ENCODE data around the gene TTC27. TPM values are rescaled to one million over a fixed set of nuclear protein-coding genes. Genes with fewer than 3 reads are reported as not detected.
"Not testable (repeated sequence)": the region's sequence is repeated elsewhere in the genome, so short reads cannot be mapped to it uniquely, and the experiment has no call there.

The TTC27 gene
- total RNA-seq, 1 donor from 2014 or later: 18.4 TPM

DNA sequence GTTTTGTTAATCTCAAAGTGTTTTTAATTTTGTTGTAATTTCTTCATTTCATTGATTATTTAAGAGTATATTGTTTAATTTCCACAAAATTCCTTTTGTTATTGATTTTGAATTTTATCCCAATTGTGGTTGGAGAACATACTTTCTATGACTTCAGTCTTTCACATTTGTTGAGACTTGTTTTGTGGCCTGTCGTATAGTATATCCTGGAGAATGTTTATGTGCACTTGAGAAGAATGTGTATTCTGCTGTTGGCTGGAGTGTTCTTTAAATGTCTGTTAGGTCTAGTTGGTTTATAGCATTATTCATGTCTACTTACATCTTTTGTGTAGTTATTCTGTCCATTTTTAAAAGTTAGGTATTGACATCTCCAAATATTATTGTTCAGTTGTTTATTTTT, 120.3 kb downstream of the TTC27 start:
- H3K36me3 Mint-ChIP-seq: peaks cover 56% of the 10 kb centered on the region
- H3K27ac Mint-ChIP-seq: no peak overlapping the region
- no peak overlapping the region for H3K4me3 Mint-ChIP-seq
- TF ChIP-seq, protein P1, sequence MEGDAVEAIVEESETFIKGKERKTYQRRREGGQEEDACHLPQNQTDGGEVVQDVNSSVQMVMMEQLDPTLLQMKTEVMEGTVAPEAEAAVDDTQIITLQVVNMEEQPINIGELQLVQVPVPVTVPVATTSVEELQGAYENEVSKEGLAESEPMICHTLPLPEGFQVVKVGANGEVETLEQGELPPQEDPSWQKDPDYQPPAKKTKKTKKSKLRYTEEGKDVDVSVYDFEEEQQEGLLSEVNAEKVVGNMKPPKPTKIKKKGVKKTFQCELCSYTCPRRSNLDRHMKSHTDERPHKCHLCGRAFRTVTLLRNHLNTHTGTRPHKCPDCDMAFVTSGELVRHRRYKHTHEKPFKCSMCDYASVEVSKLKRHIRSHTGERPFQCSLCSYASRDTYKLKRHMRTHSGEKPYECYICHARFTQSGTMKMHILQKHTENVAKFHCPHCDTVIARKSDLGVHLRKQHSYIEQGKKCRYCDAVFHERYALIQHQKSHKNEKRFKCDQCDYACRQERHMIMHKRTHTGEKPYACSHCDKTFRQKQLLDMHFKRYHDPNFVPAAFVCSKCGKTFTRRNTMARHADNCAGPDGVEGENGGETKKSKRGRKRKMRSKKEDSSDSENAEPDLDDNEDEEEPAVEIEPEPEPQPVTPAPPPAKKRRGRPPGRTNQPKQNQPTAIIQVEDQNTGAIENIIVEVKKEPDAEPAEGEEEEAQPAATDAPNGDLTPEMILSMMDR (IDR thresholded peaks at IDR 0.05; ENCODE audit: unreplicated experiment): no peak
- no peak for DNase-seq (ENCODE audit: low spot score in 2 of 2, unreplicated experiment in 2 of 2)
- no peaks in the 10 kb centered on the region for H3K27me3 Mint-ChIP-seq (ENCODE audit: low read depth)
- peaks cover 41% of the 10 kb centered on the region for H3K9me3 Mint-ChIP-seq
- H3K4me1 Mint-ChIP-seq: peaks cover 5% of the 10 kb centered on the region

DNA sequence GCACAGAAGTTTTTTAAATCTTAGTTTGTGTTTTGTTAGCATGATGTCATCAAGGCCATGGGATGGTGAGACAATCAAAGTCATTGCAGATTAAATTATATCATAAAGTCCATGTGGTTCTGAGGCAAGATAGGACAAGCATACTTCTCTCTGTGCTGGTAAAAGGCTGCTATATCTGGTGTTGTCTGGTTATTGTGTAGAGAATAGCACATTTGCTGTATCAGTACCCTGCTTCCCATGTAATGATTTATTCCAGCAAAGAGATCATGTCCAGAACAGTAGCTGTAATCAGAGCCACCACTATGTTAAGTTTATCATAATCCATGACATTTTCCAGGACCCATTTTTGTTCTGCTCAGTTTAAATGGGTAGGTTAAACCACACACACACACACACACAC, 123.0 kb downstream of the TTC27 start:
- Mint-ChIP-seq H3K9me3 (peaks cover 42% of the 10 kb centered on the region), H3K36me3 (peaks cover 51% of the 10 kb centered on the region), H3K27me3 (ENCODE audit: low read depth) (no peaks in the 10 kb centered on the region), H3K4me1 (peaks cover 5% of the 10 kb centered on the region), H3K4me3 (no peak overlapping the region), H3K27ac (no peak overlapping the region)
- TF ChIP-seq, protein P1 (IDR thresholded peaks at IDR 0.05; ENCODE audit: unreplicated experiment): no peak
- no peak for DNase-seq (ENCODE audit: low spot score in 2 of 2, unreplicated experiment in 2 of 2)

DNA sequence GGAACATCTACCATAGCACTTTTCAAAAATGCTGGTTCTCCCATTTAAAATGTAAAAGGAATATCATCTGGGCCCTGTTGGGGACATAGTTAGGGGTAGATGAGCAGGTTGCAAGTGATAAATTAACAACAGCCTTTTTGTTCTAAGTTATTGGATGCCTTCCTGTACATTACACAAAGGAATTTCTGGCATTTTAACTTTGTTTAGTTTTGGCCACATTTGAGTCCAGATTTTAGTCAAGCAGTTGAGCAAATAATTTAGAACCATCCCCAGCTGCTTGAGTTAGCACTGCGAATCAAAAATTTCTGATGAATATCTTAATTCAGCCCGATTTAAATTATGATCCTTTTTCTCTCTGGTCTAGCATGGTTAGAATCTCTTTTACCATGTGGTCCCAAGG, 124.4 kb downstream of the TTC27 start:
- no peak overlapping the region for H3K27ac Mint-ChIP-seq
- H3K4me1 Mint-ChIP-seq: peaks cover 5% of the 10 kb centered on the region
- peaks cover 36% of the 10 kb centered on the region for H3K9me3 Mint-ChIP-seq
- no peak for DNase-seq (ENCODE audit: low spot score in 2 of 2, unreplicated experiment in 2 of 2)
- peaks cover 50% of the 10 kb centered on the region for H3K36me3 Mint-ChIP-seq
- TF ChIP-seq, protein P1 (IDR thresholded peaks at IDR 0.05; ENCODE audit: unreplicated experiment): no peak
- H3K27me3 Mint-ChIP-seq (ENCODE audit: low read depth): no peaks in the 10 kb centered on the region
- H3K4me3 Mint-ChIP-seq: no peak overlapping the region

DNA sequence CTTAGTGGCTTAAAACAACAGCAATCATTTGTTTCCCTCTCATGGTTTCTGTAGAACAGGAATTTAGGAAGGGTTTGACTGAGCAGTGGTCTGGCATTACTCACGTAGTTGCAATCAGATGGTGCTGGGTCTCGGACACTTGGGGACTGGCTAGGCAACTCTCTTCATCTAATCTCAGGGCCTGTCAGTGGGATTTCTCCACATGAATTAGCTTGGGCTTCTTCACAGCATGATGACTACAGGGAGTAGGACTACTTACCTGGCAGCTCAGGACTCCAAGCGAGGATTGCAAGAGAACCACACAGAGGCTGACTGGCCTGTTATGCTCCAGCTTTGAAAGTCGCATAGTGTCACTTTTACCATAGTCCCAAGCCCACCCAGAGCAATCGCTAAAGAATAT, 125.1 kb downstream of the TTC27 start:
- DNase-seq (ENCODE audit: low spot score in 2 of 2, unreplicated experiment in 2 of 2): no peak
- H3K4me1 Mint-ChIP-seq: peaks cover 5% of the 10 kb centered on the region
- H3K4me3 Mint-ChIP-seq: no peak overlapping the region
- no peak overlapping the region for H3K27ac Mint-ChIP-seq
- TF ChIP-seq, protein P1 (IDR thresholded peaks at IDR 0.05; ENCODE audit: unreplicated experiment): no peak
- no peaks in the 10 kb centered on the region for H3K27me3 Mint-ChIP-seq (ENCODE audit: low read depth)
- peaks cover 31% of the 10 kb centered on the region for H3K9me3 Mint-ChIP-seq
- H3K36me3 Mint-ChIP-seq: peaks cover 46% of the 10 kb centered on the region

DNA sequence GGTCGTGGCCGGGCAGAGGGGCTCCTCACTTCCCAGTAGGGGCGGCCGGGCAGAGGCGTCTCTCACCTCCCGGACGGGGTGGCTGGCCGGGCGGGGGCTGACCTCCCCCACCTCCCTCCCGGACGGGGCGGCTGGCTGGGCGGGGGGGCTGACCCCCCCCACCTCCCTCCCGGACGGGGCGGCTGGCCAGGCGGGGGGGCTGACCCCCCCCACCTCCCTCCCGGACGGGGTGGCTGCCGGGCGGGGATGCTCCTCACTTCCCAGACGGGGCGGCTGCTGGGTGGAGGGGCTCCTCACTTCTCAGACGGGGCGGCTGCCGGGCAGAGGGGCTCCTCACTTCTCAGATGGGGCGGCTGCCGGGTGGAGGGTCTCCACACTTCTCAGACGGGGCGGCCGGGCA, 126.8 kb downstream of the TTC27 start:
- Mint-ChIP-seq H3K9me3 (peaks cover 18% of the 10 kb centered on the region), H3K36me3 (peaks cover 32% of the 10 kb centered on the region)
- H3K27me3 Mint-ChIP-seq (ENCODE audit: low read depth); H3K4me1 Mint-ChIP-seq; H3K4me3 Mint-ChIP-seq; H3K27ac Mint-ChIP-seq; DNase-seq (ENCODE audit: low spot score in 2 of 2, unreplicated experiment in 2 of 2): not testable (repeated sequence)

DNA sequence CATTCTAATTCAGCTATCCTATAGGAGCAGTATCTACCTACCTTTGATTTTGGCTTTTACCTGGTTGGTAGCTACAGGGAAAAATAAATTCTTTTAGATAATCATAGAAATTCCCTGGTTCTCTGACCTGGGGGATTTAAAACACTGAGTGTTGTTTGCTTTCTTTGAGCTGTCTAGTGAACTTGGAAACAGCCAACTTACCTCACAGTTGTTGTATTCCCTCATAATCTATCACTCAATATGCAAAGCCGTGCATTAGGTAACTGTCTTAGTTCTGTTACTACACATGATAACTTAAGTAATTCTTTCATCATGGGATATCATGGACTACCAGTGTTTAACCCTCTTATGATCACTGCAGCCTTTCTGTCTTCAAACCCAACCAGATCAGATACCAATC, 127.8 kb downstream of the TTC27 start:
- H3K4me3 Mint-ChIP-seq: no peak overlapping the region
- H3K4me1 Mint-ChIP-seq: peaks cover 5% of the 10 kb centered on the region
- H3K27ac Mint-ChIP-seq: no peak overlapping the region
- DNase-seq (ENCODE audit: low spot score in 2 of 2, unreplicated experiment in 2 of 2): no peak
- H3K9me3 Mint-ChIP-seq: peaks cover 13% of the 10 kb centered on the region
- TF ChIP-seq, protein P1 (IDR thresholded peaks at IDR 0.05; ENCODE audit: unreplicated experiment): no peak
- H3K36me3 Mint-ChIP-seq: peaks cover 35% of the 10 kb centered on the region
- H3K27me3 Mint-ChIP-seq (ENCODE audit: low read depth): no peaks in the 10 kb centered on the region

Data from mesothelial cell of epicardium (in vitro differentiated cells).